Esophagus (tissue), 2 donors: Measurements from ENCODE around the gene PCTP. TPM values are rescaled to one million over a fixed set of nuclear protein-coding genes. Genes with fewer than 3 reads are reported as not detected.

Experiments used
- H3K27ac ChIP-seq, 2 donors: one replicate each; pipeline ENCODE4 v1.5.1; 2013; ENCODE audit warnings: low read depth in 2 of 2, mild to moderate bottlenecking in 2 of 2, inconsistent platforms in 1 of 2, low read length in 1 of 2, moderate library complexity in 1 of 2
- H3K27me3 ChIP-seq, 2 donors: one replicate each; pipeline ENCODE4 v1.6.1; 2013; ENCODE audit warnings: low read length in 2 of 2, control low read depth in 1 of 2, mild to moderate bottlenecking in 1 of 2; ENCODE audit not compliant: insufficient read depth in 2 of 2, control insufficient read depth in 1 of 2
- H3K36me3 ChIP-seq, 2 donors: one replicate each; pipeline ENCODE4 v1.6.1; 2013; ENCODE audit warnings: low read length in 1 of 2; ENCODE audit not compliant: control insufficient read depth in 2 of 2, insufficient read depth in 2 of 2
- H3K4me1 ChIP-seq, 2 donors: one replicate each; pipeline ENCODE4 v1.6.1; 2013; ENCODE audit warnings: low read length in 1 of 2; ENCODE audit not compliant: control insufficient read depth in 2 of 2, insufficient read depth in 2 of 2
- H3K4me3 ChIP-seq, 2 donors: one replicate each; pipeline ENCODE4 v1.5.1; 2013; ENCODE audit warnings: low read length in 2 of 2, mild to moderate bottlenecking in 2 of 2, low read depth in 1 of 2, moderate library complexity in 1 of 2
- H3K9me3 ChIP-seq, 2 donors: one replicate each; pipeline ENCODE4 v1.6.1; 2013; ENCODE audit warnings: mild to moderate bottlenecking in 2 of 2, low read depth in 1 of 2, low read length in 1 of 2, moderate library complexity in 1 of 2; ENCODE audit not compliant: control insufficient read depth in 2 of 2, insufficient read depth in 1 of 2
- WGBS, 2 donors: extraction: QIAGEN DNeasy Blood & Tissue Kit; methylation state at CpG; one replicate each; pipeline ENCODE4 v1.1.7; 2013; 5-methylcytosine and 5-hydroxymethylcytosine counted together
- polyA plus RNA-seq, 2 donors: library from polyadenylated mRNA; stranded (reverse); fragments of 200-250 nt; gene quantifications; one replicate each; pipeline ENCODE4 v1.2.3, GENCODE V29; 2013
- donor health status: healthy with polysubstance abuse.
- donor health status: Bipolar disorder and iron deficiency.

PCTP gene
- 1 to 10 TPM; 6.4 to 8.7 TPM for polyA plus RNA-seq

- Histone ChIP-seq H3K27ac (peak within 1 kb of the TSS; percentile 79), H3K4me3 (peak within 1 kb of the TSS; percentile 66 to 73), H3K9me3 (no peaks in the 10 kb centered on the region), H3K36me3 (peaks cover 0 to 2% of the 10 kb centered on the region in 2 donors), H3K4me1 (peaks cover 0 to 3% of the 10 kb centered on the region in 2 donors), H3K27me3 (no peaks in the 10 kb centered on the region)
- WGBS, 2 donors = 1% methylated on average over 52 to 53 of the region's 53 CpGs
These were observed at the start of gene PCTP for GRCh38 chr17:55750750-55751657. Gene PCTP (plus strand): TSS chr17:55751051. CDS start chr17:55751104, 53 bp downstream.

- Histone ChIP-seq H3K9me3 (peaks cover 0 to 2% of the 10 kb centered on the region in 2 donors), H3K36me3 (no peaks in the 10 kb centered on the region), H3K4me1 (peaks cover 1 to 7% of the 10 kb centered on the region in 2 donors), H3K27me3 (no peaks in the 10 kb centered on the region), H3K27ac (no peak overlapping the region), H3K4me3 (no peak overlapping the region)
- 75 to 77% methylated on average over 7 of the region's 7 CpGs for WGBS, 2 donors
These were observed 48.7 kb upstream of the PCTP start for GRCh38 chr17:55702150-55702549.

- Histone ChIP-seq H3K4me1 (peaks cover 3 to 10% of the 10 kb centered on the region in 2 donors), H3K36me3 (no peaks in the 10 kb centered on the region), H3K27ac (no peak overlapping the region), H3K4me3 (no peak overlapping the region), H3K9me3 (no peaks in the 10 kb centered on the region), H3K27me3 (no peaks in the 10 kb centered on the region)
- WGBS, 2 donors = 50 to 51% methylated on average over 1 of the region's 1 CpG
These were observed 46.5 kb upstream of the PCTP start for GRCh38 chr17:55704401-55704800.

- peaks cover 3 to 10% of the 10 kb centered on the region in 2 donors for H3K4me1 ChIP-seq
- H3K27me3 ChIP-seq = no peaks in the 10 kb centered on the region
- H3K4me3 ChIP-seq = no peak overlapping the region
- H3K9me3 ChIP-seq = no peaks in the 10 kb centered on the region
- H3K36me3 ChIP-seq = no peaks in the 10 kb centered on the region
- no peak overlapping the region for H3K27ac ChIP-seq
These were observed 45.0 kb upstream of the PCTP start for GRCh38 chr17:55705847-55706246.

- 46% methylated on average over 11 of the region's 11 CpGs for WGBS, 2 donors
- no peak overlapping the region for H3K4me3 ChIP-seq
- no peaks in the 10 kb centered on the region for H3K36me3 ChIP-seq
- no peak overlapping the region for H3K27ac ChIP-seq
- no peaks in the 10 kb centered on the region for H3K27me3 ChIP-seq
- no peaks in the 10 kb centered on the region for H3K9me3 ChIP-seq
- H3K4me1 ChIP-seq = peaks cover 3 to 10% of the 10 kb centered on the region in 2 donors
These were observed 43.8 kb upstream of the PCTP start for GRCh38 chr17:55706808-55707773.

- WGBS, 2 donors = 49 to 57% methylated on average over 8 of the region's 8 CpGs
- no peak overlapping the region for H3K27ac ChIP-seq
- H3K27me3 ChIP-seq = no peaks in the 10 kb centered on the region
These were observed 42.5 kb upstream of the PCTP start for GRCh38 chr17:55708175-55708974.

GRCh38 chr17:55709440-55709839, 41.4 kb upstream of the PCTP start:
- no peaks in the 10 kb centered on the region for H3K27me3 ChIP-seq
- H3K36me3 ChIP-seq = no peaks in the 10 kb centered on the region
- no peaks in the 10 kb centered on the region for H3K9me3 ChIP-seq
- WGBS, 2 donors = 82 to 89% methylated on average over 7 of the region's 7 CpGs
- H3K27ac ChIP-seq = no peak overlapping the region
- peaks cover 3 to 10% of the 10 kb centered on the region in 2 donors for H3K4me1 ChIP-seq
- no peak overlapping the region for H3K4me3 ChIP-seq

More at GRCh38 chr17:55708175-55708974, 42.5 kb upstream of the PCTP start:
- Histone ChIP-seq H3K9me3 (no peaks in the 10 kb centered on the region), H3K4me1 (peaks cover 3 to 10% of the 10 kb centered on the region in 2 donors), H3K36me3 (no peaks in the 10 kb centered on the region), H3K4me3 (no peak overlapping the region)

GRCh38 chr17:55709984-55710383, 40.9 kb upstream of the PCTP start:
- no peaks in the 10 kb centered on the region for H3K27me3 ChIP-seq
- H3K4me1 ChIP-seq = peaks cover 3 to 10% of the 10 kb centered on the region in 2 donors
- no peaks in the 10 kb centered on the region for H3K9me3 ChIP-seq
- no peak overlapping the region for H3K4me3 ChIP-seq
- no peaks in the 10 kb centered on the region for H3K36me3 ChIP-seq
- 64 to 74% methylated on average over 4 of the region's 4 CpGs for WGBS, 2 donors
- H3K27ac ChIP-seq = no peak overlapping the region

GRCh38 chr17:55710410-55710809, 40.4 kb upstream of the PCTP start:
- 60 to 69% methylated on average over 3 of the region's 3 CpGs for WGBS, 2 donors
- no peaks in the 10 kb centered on the region for H3K36me3 ChIP-seq
- no peaks in the 10 kb centered on the region for H3K27me3 ChIP-seq
- H3K27ac ChIP-seq = no peak overlapping the region
- H3K4me3 ChIP-seq = no peak overlapping the region
- peaks cover 3 to 10% of the 10 kb centered on the region in 2 donors for H3K4me1 ChIP-seq
- H3K9me3 ChIP-seq = no peaks in the 10 kb centered on the region
